ENCODE results near the gene ILKAP.
A peak's percentile ranks its signal among the peaks of the same experiment; 100 is the strongest.

DNA sequence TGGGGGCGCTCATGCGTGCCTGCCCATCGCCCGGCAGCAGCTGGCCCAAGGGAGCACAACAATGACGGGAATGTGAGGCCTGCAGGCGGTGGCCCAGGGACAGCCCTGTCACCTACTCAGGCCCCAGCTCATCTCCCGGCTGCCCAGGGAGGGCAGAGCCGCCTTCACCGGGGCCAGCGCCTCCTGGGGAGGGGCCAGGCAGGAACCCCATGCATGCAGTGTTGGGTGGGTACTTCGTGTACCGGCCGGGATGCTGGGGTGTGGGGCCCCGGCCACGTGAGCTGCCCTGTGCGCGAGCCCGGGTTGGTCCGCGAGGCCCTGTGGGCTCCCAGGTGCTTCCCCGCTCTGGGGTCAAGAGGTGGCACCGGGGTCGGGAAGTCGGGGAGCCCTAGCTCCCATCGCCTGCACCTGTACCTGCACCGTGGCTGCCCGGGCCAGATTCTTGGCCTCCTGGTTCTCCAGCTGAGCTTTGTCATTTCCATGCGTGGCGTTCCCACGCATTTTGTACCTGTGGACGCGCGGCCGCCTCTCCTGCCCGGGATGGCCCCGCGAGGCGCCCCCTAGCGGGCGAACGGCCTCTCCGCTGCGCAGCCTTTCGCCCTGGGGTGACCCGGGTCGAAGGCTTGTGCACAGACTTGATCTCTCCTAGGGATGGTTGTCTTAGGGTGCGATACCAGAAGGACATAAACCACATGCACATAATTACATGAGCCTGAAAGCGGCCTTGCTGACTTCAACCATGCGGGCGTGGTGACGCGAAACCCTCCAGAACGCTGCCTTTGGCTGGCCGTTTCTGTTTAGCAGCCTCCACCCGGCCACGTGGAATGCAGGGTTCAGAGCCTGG, 64.1 kb downstream of the ILKAP start:
- TF ChIP-seq, protein P1, sequence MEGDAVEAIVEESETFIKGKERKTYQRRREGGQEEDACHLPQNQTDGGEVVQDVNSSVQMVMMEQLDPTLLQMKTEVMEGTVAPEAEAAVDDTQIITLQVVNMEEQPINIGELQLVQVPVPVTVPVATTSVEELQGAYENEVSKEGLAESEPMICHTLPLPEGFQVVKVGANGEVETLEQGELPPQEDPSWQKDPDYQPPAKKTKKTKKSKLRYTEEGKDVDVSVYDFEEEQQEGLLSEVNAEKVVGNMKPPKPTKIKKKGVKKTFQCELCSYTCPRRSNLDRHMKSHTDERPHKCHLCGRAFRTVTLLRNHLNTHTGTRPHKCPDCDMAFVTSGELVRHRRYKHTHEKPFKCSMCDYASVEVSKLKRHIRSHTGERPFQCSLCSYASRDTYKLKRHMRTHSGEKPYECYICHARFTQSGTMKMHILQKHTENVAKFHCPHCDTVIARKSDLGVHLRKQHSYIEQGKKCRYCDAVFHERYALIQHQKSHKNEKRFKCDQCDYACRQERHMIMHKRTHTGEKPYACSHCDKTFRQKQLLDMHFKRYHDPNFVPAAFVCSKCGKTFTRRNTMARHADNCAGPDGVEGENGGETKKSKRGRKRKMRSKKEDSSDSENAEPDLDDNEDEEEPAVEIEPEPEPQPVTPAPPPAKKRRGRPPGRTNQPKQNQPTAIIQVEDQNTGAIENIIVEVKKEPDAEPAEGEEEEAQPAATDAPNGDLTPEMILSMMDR (IDR thresholded peaks at IDR 0.05): peak; percentile 43
- TF ChIP-seq EP300 (IDR thresholded peaks at IDR 0.05): no peak
